HG03460 (cell line): ENCODE measurements around the gene USP34.

ENCODE experiments used
- ATAC-seq: cut with Tn5 transposase; IDR thresholded peaks from one replicate; pipeline ENCODE4 v1.9.1; 2021; ENCODE audit not compliant: unreplicated experiment

Gene USP34

GRCh38 chr2:61255580-61256437 lies 215.1 kb downstream of the USP34 start:
- no peak for ATAC-seq

- no peak for ATAC-seq
Observed at GRCh38 chr2:61254536-61254935, 216.4 kb downstream of the USP34 start.

- no peak for ATAC-seq
Observed at GRCh38 chr2:61253136-61253535, 217.8 kb downstream of the USP34 start.

- no peak for ATAC-seq
Observed at GRCh38 chr2:61252031-61252430, 218.9 kb downstream of the USP34 start.

GRCh38 chr2:61249521-61250071 lies 221.3 kb downstream of the USP34 start:
- ATAC-seq = no peak

- no peak for ATAC-seq
Observed at GRCh38 chr2:61247204-61247812, 223.6 kb downstream of the USP34 start.

GRCh38 chr2:61244694-61245093 lies 226.2 kb downstream of the USP34 start:
- no peak for ATAC-seq

GRCh38 chr2:61241266-61241665 lies 229.6 kb downstream of the USP34 start:
- ATAC-seq = no peak

- ATAC-seq = no peak
Observed at GRCh38 chr2:61238219-61239012, 232.5 kb downstream of the USP34 start.

GRCh38 chr2:61235716-61236115 lies 235.2 kb downstream of the USP34 start:
- ATAC-seq = no peak

- ATAC-seq = no peak
Observed at GRCh38 chr2:61233581-61233980, 237.3 kb downstream of the USP34 start.

GRCh38 chr2:61229936-61230335 lies 241.0 kb downstream of the USP34 start:
- no peak for ATAC-seq

- ATAC-seq = no peak
Observed at GRCh38 chr2:61222567-61222966, 248.3 kb downstream of the USP34 start.

GRCh38 chr2:61221819-61222218 lies 249.1 kb downstream of the USP34 start:
- ATAC-seq = no peak

- ATAC-seq = no peak
Observed at GRCh38 chr2:61220768-61221167, 250.1 kb downstream of the USP34 start.

GRCh38 chr2:61218817-61219170 lies 252.1 kb downstream of the USP34 start:
- ATAC-seq = no peak

GRCh38 chr2:61218076-61218816 lies 252.6 kb downstream of the USP34 start:
- no peak for ATAC-seq

- no peak for ATAC-seq
Observed at GRCh38 chr2:61214171-61214570, 256.7 kb downstream of the USP34 start.

- no peak for ATAC-seq
Observed at GRCh38 chr2:61210332-61210981, 260.4 kb downstream of the USP34 start.

- no peak for ATAC-seq
Observed at GRCh38 chr2:61205132-61205531, 265.8 kb downstream of the USP34 start.
